SK-N-SH (cell line): Measurements from ENCODE around the gene FAM236B. TPM values are rescaled to one million over a fixed set of nuclear protein-coding genes. Genes with fewer than 3 reads are reported as not detected.
"Not testable (repeated sequence)": the region's sequence is repeated elsewhere in the genome, so short reads cannot be mapped to it uniquely, and the experiment has no call there.

Experiments used
- CTCF ChIA-PET: fragments of 300-600, 350-600 bp; formaldehyde crosslinking; extraction: SDS; loops from one replicate; lab custom pipeline; 2021; lab: Yijun Ruan, JAX
- POLR2A ChIA-PET: fragments of 350-600 bp; sonication (Branson Sonifier 250); formaldehyde crosslinking; extraction: SDS; loops from one replicate; lab custom pipeline; 2020; ENCODE audit warnings: antibody characterized with exemption, inconsistent platforms; lab: Yijun Ruan, JAX
- DNase-seq: peaks from one replicate; pipeline ENCODE4 v3.0.0; 2012
- H2AFZ ChIP-seq: fragments of 200-600 bp; sonication (generic); 2 replicates; pipeline ENCODE4 v1.8.1; 2016; ENCODE audit warnings: antibody characterized with exemption, mild to moderate bottlenecking, low read depth
- H3F3A ChIP-seq: fragments of 200-600 bp; sonication (generic); replicated peaks from 2 replicates; pipeline ENCODE3; 2016; ENCODE audit warnings: antibody characterized with exemption, mild to moderate bottlenecking; ENCODE audit not compliant: insufficient read depth
- H3K27ac ChIP-seq, 2 experiments: fragments of 200-500 bp in 1 of 2; fragments of 200-600 bp in 1 of 2; sonication (Bioruptor generic) in 1 of 2; sonication (generic), shearing (Covaris generic) in 1 of 2; 2 replicates each; pipeline versions ENCODE4 v1.5.1 to v1.6.1; 2014 to 2016; ENCODE audit warnings: low read depth in 2 of 2, inconsistent platforms in 1 of 2, low read length in 1 of 2, mild to moderate bottlenecking in 1 of 2, mixed read lengths in 1 of 2
- H3K27me3 ChIP-seq: fragments of 200-600 bp; sonication (generic), shearing (Covaris generic); 2 replicates; pipeline ENCODE4 v1.6.1; 2016; ENCODE audit warnings: mixed run types; ENCODE audit not compliant: insufficient read depth
- H3K36me3 ChIP-seq, 2 experiments: fragments of 200-500 bp in 1 of 2; fragments of 200-600 bp in 1 of 2; sonication (Bioruptor generic) in 1 of 2; sonication (generic) in 1 of 2; replicated peaks in 1 of 2; 2 replicates each; pipeline versions ENCODE3 to v1.5.1; 2014 to 2016; ENCODE audit warnings: low read length in 1 of 2, mild to moderate bottlenecking in 1 of 2; ENCODE audit not compliant: insufficient read depth in 2 of 2, control insufficient read depth in 1 of 2
- H3K4me1 ChIP-seq, 2 experiments: fragments of 200-500 bp in 1 of 2; fragments of 200-600 bp in 1 of 2; sonication (Bioruptor generic) in 1 of 2; sonication (generic), shearing (Covaris generic) in 1 of 2; 2 replicates each; pipeline versions ENCODE4 v1.5.1 to v1.6.1; 2014 to 2016; ENCODE audit warnings: low read depth in 1 of 2, low read length in 1 of 2, mixed run types in 1 of 2; ENCODE audit not compliant: insufficient read depth in 2 of 2, control insufficient read depth in 1 of 2
- H3K4me2 ChIP-seq: fragments of 200-600 bp; sonication (generic), shearing (Covaris generic); 2 replicates; pipeline ENCODE4 v1.6.1; 2017; ENCODE audit warnings: mixed run types
- H3K4me3 ChIP-seq, 2 experiments: fragments of 200-500 bp in 1 of 2; fragments of 200-600 bp in 1 of 2; sonication (Bioruptor generic) in 1 of 2; sonication (generic), shearing (Covaris generic) in 1 of 2; 2 replicates each; pipeline versions ENCODE4 v1.5.1 to v1.8.1; 2014 to 2016; ENCODE audit warnings: low read depth in 2 of 2, inconsistent platforms in 1 of 2, low read length in 1 of 2, mild to moderate bottlenecking in 1 of 2, mixed read lengths in 1 of 2, moderate library complexity in 1 of 2
- H3K79me2 ChIP-seq: fragments of 200-600 bp; sonication (generic); 2 replicates; pipeline ENCODE4 v1.8.1; 2017; ENCODE audit warnings: mild to moderate bottlenecking; ENCODE audit not compliant: insufficient read depth
- H3K9ac ChIP-seq: fragments of 200-600 bp; sonication (generic); 2 replicates; pipeline ENCODE4 v1.6.1; 2017; ENCODE audit warnings: mixed run types
- H3K9me2 ChIP-seq: fragments of 200-600 bp; sonication (generic); 2 replicates; pipeline ENCODE4 v1.6.1; 2017; ENCODE audit warnings: mixed run types
- H3K9me3 ChIP-seq: fragments of 200-600 bp; sonication (generic); 2 replicates; pipeline ENCODE4 v1.6.1; 2017; ENCODE audit warnings: mixed run types, mild to moderate bottlenecking, moderate library complexity
- H4K20me1 ChIP-seq: fragments of 200-600 bp; sonication (generic); 2 replicates; pipeline ENCODE4 v1.6.1; 2017; ENCODE audit warnings: mild to moderate bottlenecking, mixed run types; ENCODE audit not compliant: insufficient read depth
- EP300 ChIP-seq, 2 experiments: IDR thresholded peaks; 2 replicates each; pipeline versions ENCODE4 v1.4.0 to v1.6.1; 2012; ENCODE audit warnings: borderline replicate concordance in 1 of 2, low read depth in 1 of 2, low read length in 1 of 2
- FOSL2 ChIP-seq: IDR thresholded peaks from 2 replicates; pipeline ENCODE4 v1.4.0; 2012; ENCODE audit warnings: low read depth, mild to moderate bottlenecking, moderate library complexity, borderline replicate concordance
- FOXJ3 ChIP-seq: sonication (generic); formaldehyde crosslinking; IDR thresholded peaks from 2 replicates; pipeline ENCODE4 v1.5.1; 2020; ENCODE audit warnings: mild to moderate bottlenecking, missing genetic modification reagents
- JUND ChIP-seq: IDR thresholded peaks from 2 replicates; pipeline ENCODE4 v1.4.0; 2012
- RCOR1 ChIP-seq: fragments of 150-350 bp; IDR thresholded peaks from 2 replicates; pipeline ENCODE4 v1.6.1; 2017; ENCODE audit warnings: antibody characterized with exemption, low read length
- WGBS: methylation state at CpG from one replicate; pipeline ENCODE4 v1.1.6; 2017; ENCODE audit warnings: low lambda C conversion rate; 5-methylcytosine and 5-hydroxymethylcytosine counted together
- polyA plus RNA-seq, 3 experiments: library from polyadenylated mRNA; depleted of rRNA; stranded (reverse); fragments of >200 nt; gene quantifications; 2 replicates each; pipeline ENCODE4 v1.2.3, GENCODE V29; 2012
- small RNA-seq, 7 experiments: library from RNA; depleted of rRNA; stranded (forward); fragments of <200 nt; gene quantifications; one replicate each; pipeline ENCODE3, GENCODE V24; 2012
- TF ChIP-seq, protein P1 (sequence below): fragments of 200-600 bp; sonication (generic); IDR thresholded peaks from 2 replicates; pipeline ENCODE4 v1.6.1; 2017; ENCODE audit warnings: antibody characterized with exemption, mild to moderate bottlenecking, moderate library complexity
- TF ChIP-seq, protein P2 (sequence below): fragments of 150-350 bp; IDR thresholded peaks from 2 replicates; pipeline ENCODE4 v1.6.1; 2017; ENCODE audit warnings: antibody characterized with exemption, low read length, low read depth, borderline replicate concordance
- TF ChIP-seq, protein P3 (sequence below): IDR thresholded peaks from 2 replicates; pipeline ENCODE4 v1.4.0; 2012; ENCODE audit warnings: low read depth, borderline replicate concordance

FAM236B gene
- polyA plus RNA-seq, 1 of the 3 experiments (the other 2 are of a cell fraction): not detected

DNA sequence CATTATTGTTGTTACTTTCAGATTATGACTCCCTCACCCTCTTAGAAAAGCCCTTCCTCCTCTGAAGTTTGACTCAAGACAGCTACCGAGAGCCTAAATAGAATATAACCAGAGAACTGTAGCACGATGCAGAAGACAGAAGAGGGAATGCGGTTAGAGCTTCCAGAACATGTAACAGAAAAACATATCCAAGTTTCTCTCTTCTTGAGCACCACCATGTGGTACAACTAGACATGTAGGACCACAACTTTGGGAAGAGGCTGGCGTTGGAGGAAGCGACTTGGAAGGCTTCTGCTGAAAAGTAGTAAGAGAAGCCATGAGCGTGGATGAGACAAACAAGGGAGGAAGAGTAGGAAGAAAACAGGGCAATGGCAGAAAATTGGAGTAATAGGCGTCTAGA, 36.9 kb downstream of the FAM236B start:
- H3K9me2 ChIP-seq, H3K4me3 ChIP-seq, H4K20me1 ChIP-seq, CTCF ChIA-PET, H3K4me2 ChIP-seq, H3K9me3 ChIP-seq, DNase-seq, H3F3A ChIP-seq, POLR2A ChIA-PET, H3K36me3 ChIP-seq, H3K79me2 ChIP-seq, H3K27me3 ChIP-seq, H3K9ac ChIP-seq, H2AFZ ChIP-seq, H3K4me1 ChIP-seq, H3K27ac ChIP-seq: not testable (repeated sequence)
- WGBS: no CpG with 5 or more reads among the region's 7 CpGs

DNA sequence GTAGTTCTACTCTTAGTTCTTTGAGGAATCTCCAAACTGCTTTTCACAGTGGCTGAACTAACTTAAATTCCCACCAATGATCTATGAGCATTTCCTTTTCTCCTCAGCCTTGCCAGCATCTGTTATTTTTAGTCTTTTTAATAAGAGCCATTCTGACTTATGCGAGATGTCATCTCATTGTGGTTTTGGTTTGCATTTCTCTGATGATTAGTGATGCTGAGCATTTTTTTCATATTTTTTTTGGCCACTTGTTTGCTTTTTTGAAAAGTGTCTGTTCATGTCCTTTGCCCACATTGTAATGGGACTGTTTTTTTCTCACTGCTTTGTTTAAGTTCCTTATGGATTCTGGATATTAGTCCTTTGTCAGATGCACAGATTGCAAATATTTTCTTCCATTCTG, 46.9 kb downstream of the FAM236B start:
- 12% methylated on average over 1 of the region's 1 CpG for WGBS
- H3F3A ChIP-seq: no peaks in the 10 kb centered on the region
- no peaks in the 10 kb centered on the region for H4K20me1 ChIP-seq
- POLR2A ChIA-PET: no interaction called here
- no peak overlapping the region for H3K27ac ChIP-seq
- no peaks in the 10 kb centered on the region for H3K79me2 ChIP-seq
- H3K9me2 ChIP-seq: no peaks in the 10 kb centered on the region
- no peaks in the 10 kb centered on the region for H3K36me3 ChIP-seq
- H3K27me3 ChIP-seq: no peaks in the 10 kb centered on the region
- H3K4me3 ChIP-seq: no peak overlapping the region
- CTCF ChIA-PET: no interaction called here
- H2AFZ ChIP-seq: no peak overlapping the region
- H3K4me1 ChIP-seq: no peaks in the 10 kb centered on the region
- TF ChIP-seq, protein P1, sequence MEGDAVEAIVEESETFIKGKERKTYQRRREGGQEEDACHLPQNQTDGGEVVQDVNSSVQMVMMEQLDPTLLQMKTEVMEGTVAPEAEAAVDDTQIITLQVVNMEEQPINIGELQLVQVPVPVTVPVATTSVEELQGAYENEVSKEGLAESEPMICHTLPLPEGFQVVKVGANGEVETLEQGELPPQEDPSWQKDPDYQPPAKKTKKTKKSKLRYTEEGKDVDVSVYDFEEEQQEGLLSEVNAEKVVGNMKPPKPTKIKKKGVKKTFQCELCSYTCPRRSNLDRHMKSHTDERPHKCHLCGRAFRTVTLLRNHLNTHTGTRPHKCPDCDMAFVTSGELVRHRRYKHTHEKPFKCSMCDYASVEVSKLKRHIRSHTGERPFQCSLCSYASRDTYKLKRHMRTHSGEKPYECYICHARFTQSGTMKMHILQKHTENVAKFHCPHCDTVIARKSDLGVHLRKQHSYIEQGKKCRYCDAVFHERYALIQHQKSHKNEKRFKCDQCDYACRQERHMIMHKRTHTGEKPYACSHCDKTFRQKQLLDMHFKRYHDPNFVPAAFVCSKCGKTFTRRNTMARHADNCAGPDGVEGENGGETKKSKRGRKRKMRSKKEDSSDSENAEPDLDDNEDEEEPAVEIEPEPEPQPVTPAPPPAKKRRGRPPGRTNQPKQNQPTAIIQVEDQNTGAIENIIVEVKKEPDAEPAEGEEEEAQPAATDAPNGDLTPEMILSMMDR: no peak
- TF ChIP-seq RCOR1 (no peak), FOXJ3 (CRISPR knock-in tag) (no peak), EP300 (IDR thresholded peaks at IDR 0.05; ENCODE audit: borderline replicate concordance in 1 of 2, low read depth in 1 of 2, low read length in 1 of 2) (no peak), JUND (no peak), FOSL2 (no peak)
- TF ChIP-seq, protein P2, sequence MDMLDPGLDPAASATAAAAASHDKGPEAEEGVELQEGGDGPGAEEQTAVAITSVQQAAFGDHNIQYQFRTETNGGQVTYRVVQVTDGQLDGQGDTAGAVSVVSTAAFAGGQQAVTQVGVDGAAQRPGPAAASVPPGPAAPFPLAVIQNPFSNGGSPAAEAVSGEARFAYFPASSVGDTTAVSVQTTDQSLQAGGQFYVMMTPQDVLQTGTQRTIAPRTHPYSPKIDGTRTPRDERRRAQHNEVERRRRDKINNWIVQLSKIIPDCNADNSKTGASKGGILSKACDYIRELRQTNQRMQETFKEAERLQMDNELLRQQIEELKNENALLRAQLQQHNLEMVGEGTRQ: no peak
- TF ChIP-seq, protein P3, sequence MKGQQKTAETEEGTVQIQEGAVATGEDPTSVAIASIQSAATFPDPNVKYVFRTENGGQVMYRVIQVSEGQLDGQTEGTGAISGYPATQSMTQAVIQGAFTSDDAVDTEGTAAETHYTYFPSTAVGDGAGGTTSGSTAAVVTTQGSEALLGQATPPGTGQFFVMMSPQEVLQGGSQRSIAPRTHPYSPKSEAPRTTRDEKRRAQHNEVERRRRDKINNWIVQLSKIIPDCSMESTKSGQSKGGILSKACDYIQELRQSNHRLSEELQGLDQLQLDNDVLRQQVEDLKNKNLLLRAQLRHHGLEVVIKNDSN: no peak
- DNase-seq: no peak
- H3K4me2 ChIP-seq: no peak overlapping the region
- no peaks in the 10 kb centered on the region for H3K9me3 ChIP-seq
- no peak overlapping the region for H3K9ac ChIP-seq

DNA sequence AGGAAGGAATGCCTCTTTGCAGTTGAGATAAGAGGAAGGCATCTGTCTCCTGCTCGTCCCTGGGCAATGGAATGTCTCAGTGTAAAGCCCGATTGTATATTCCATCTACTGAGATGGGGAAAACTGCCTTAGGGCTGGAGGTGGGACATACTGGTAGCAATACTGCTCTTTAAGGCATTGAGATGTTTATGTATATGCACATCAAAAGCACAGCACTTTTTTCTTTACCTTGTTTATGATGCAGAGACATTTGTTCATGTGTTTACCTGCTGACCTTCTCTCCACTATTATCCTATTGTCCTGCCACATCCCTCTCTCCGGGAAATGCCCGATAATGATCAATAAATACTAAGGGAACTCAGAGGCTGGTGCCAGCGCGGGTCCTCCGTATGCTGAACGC, 48.8 kb downstream of the FAM236B start:
- H3K9me2 ChIP-seq, H3K4me3 ChIP-seq, POLR2A ChIA-PET, H4K20me1 ChIP-seq, H3K27me3 ChIP-seq, H2AFZ ChIP-seq, H3K27ac ChIP-seq, H3F3A ChIP-seq, H3K4me2 ChIP-seq, H3K36me3 ChIP-seq, H3K9me3 ChIP-seq, CTCF ChIA-PET, H3K4me1 ChIP-seq, DNase-seq, H3K79me2 ChIP-seq, H3K9ac ChIP-seq: not testable (repeated sequence)
- WGBS: 46% methylated on average over 8 of the region's 8 CpGs

Small RNA genes lying within 50 kb of the gene (small RNA-seq; reads per million reads assigned to genes)
- 0 to 4.2 (median 0) reads per million in 7 experiments for gene RNU1-112P

Other genes starting within 250 kb of the FAM236B start
- 30.6 and 38.7 TPM in 2 replicates for gene HDAC8, start 209.8 kb downstream of the FAM236B start, polyA plus RNA-seq (2012; rRNA removed)
- gene PHKA1, start 68.4 kb downstream of the FAM236B start, polyA plus RNA-seq (2012; rRNA removed): 4.8 and 6.2 TPM in 2 replicates
- gene DMRTC1B, start 5.8 kb downstream of the FAM236B start, polyA plus RNA-seq (2012; rRNA removed): not detected in 2 replicates
- not detected in 2 replicates for gene FAM236D, start 25.6 kb upstream of the FAM236B start, polyA plus RNA-seq (2012; rRNA removed)
- gene FAM236C, start 130.0 kb upstream of the FAM236B start, polyA plus RNA-seq (2012; rRNA removed): not detected in 2 replicates
- gene FAM236A, start 155.5 kb upstream of the FAM236B start, polyA plus RNA-seq (2012; rRNA removed): not detected in 2 replicates
- gene DMRTC1, start 161.2 kb upstream of the FAM236B start, polyA plus RNA-seq (2012; rRNA removed): not detected in 2 replicates
- 0.05 TPM in 2 replicates for gene PABPC1L2B, start 220.3 kb upstream of the FAM236B start, polyA plus RNA-seq (2012; rRNA removed)